Heart right ventricle (tissue), 16 donors: ENCODE measurements around the gene PHC2. TPM values are rescaled to one million over a fixed set of nuclear protein-coding genes. Genes with fewer than 3 reads are reported as not detected.

Source experiments
- ATAC-seq, 8 donors: fragments of 200-7000 bp; cut with Tn5 transposase; one replicate each; pipeline ENCODE4 v1.9.1; 2020; ENCODE audit warnings: mild to moderate bottlenecking in 8 of 8, moderate library complexity in 8 of 8, moderate number of reproducible peaks in 1 of 8
- DNase-seq, 2 donors: peaks; one replicate each; pipeline ENCODE4 v3.0.0-alpha.2; 2020
- H3K27ac ChIP-seq, 10 donors: fragments of 200-600 bp; sonication (generic) in 2 of 10; one replicate each; pipeline versions ENCODE4 v1.5.0 to v1.8.0; 2020 to 2022; ENCODE audit warnings: mild to moderate bottlenecking in 3 of 10
- H3K27me3 ChIP-seq, 7 donors: fragments of 200-600 bp; one replicate each; pipeline ENCODE4 v1.8.0; 2021 to 2022; ENCODE audit warnings: mild to moderate bottlenecking in 2 of 7
- H3K36me3 ChIP-seq, 9 donors: fragments of 200-600 bp; sonication (generic) in 1 of 9; one replicate each; pipeline versions ENCODE4 v1.5.0 to v1.8.0; 2020 to 2022; ENCODE audit warnings: mild to moderate bottlenecking in 2 of 9
- H3K4me1 ChIP-seq, 9 donors: fragments of 200-600 bp; sonication (generic) in 1 of 9; one replicate each; pipeline versions ENCODE4 v1.5.0 to v1.8.0; 2020 to 2022; ENCODE audit warnings: mild to moderate bottlenecking in 4 of 9
- H3K4me3 ChIP-seq, 10 donors: fragments of 200-600 bp; sonication (generic) in 2 of 10; one replicate each; pipeline versions ENCODE4 v1.5.0 to v1.8.0; 2020 to 2022; ENCODE audit warnings: mild to moderate bottlenecking in 7 of 10, moderate library complexity in 2 of 10
- H3K9me3 ChIP-seq, 11 donors: fragments of 200-600 bp in 10 of 11; sonication (generic) in 2 of 11; one replicate each; pipeline versions ENCODE4 v1.5.0 to v1.8.0; 2013 to 2022; ENCODE audit warnings: mild to moderate bottlenecking in 2 of 11, control low read depth in 1 of 11, moderate library complexity in 1 of 11
- CTCF ChIP-seq, 9 donors: fragments of 200-600 bp; sonication (generic) in 2 of 9; IDR thresholded peaks; one replicate each; pipeline versions ENCODE4 v1.5.0 to v1.8.0; 2021 to 2022; ENCODE audit warnings: antibody characterized with exemption in 9 of 9, mild to moderate bottlenecking in 5 of 9, moderate library complexity in 1 of 9
- WGBS, 2 donors: extraction: QIAGEN DNeasy Blood & Tissue Kit; methylation state at CpG; one replicate each; pipeline ENCODE4 v1.1.7; 2013; ENCODE audit warnings: inconsistent platforms in 1 of 2; 5-methylcytosine and 5-hydroxymethylcytosine counted together
- intact Hi-C, 10 donors: fragments of 100-400 bp; cut with DNase I; formaldehyde crosslinking; loops; one replicate each; pipeline versions ENCODE4 v1.11.1 to v1.14.2; 2022
- polyA plus RNA-seq, 2 donors: library from polyadenylated mRNA; stranded (reverse); fragments of 200-250 nt; gene quantifications; one replicate each; pipeline ENCODE4 v1.2.3, GENCODE V29; 2013
- total RNA-seq, 10 donors: library from RNA; stranded (reverse); fragmentation: NEBNext Ultra II Directional in 3 of 10; extraction: Animal tissue kit (Norgen Biotek cat#: 25700) in 3 of 10; gene quantifications; one replicate each; pipeline versions ENCODE4 v1.2.1 to v1.2.4, GENCODE V29; 2021 to 2023
- donor health status: Arrhythmogenic right ventricular cardiomyopathy.
- donor health status: ischemic (EF 13 %, LVEDD 7.1; RV severe dilation, severe dysfunction).
- donor health status: healthy with polysubstance abuse.
- donor health status: DM: no; HTN: yes; CAD: no.
- donor health status: DM: no; HTN: no; CAD: no.
- donor health status: ischemic (EF 25% LVEDD 6.9; RV normal size, moderate dysfunction).
- donor health status: ischemic (EF 25% LVEDD 5.7; RV mildly dilated, moderate dysfunction).
- donor health status: healthy.
- donor health status: DM: yes; HTN: yes; CAD: no.
- donor health status: Ischemic cardiomyopathy.
- donor health status: ischemic (EF 35%, LVEDD 5.7; RV mildly dilated, moderate dysfunction).
- donor health status: nonischemic (EF 11% LVEDD 7.7; RV severe dilation, severe dysfunction).
- donor health status: DM: yes; HTN: yes; CAD: no.
- donor health status: PGD.
- donor health status: ischemic (EF 29% LVEDD 5.4; RV normal size, mild dysfunction).
- donor health status: nonischemic (EF 23%, LVEDD 6.1; RV moderate dilation, normal function).

PHC2 gene
- total and polyA plus RNA-seq, 12 donors = 81.2 to 136 (median 99.3) TPM

GRCh38 chr1:33287317-33287716, 143.6 kb downstream of the PHC2 start:
- intact Hi-C loops = no loop called here
- no peaks in the 10 kb centered on the region for H3K9me3 ChIP-seq
- DNase-seq = no peak
- peak in 1 of 8 donors; percentile 26 for ATAC-seq
- H3K4me3 ChIP-seq = no peak overlapping the region
- peak overlapping the region in 4 of 10 donors; percentile 7 to 54 (median 32) for H3K27ac ChIP-seq
- no peaks in the 10 kb centered on the region for H3K27me3 ChIP-seq
- H3K36me3 ChIP-seq = peaks cover 0 to 68% (median 11%) of the 10 kb centered on the region in 9 donors
- H3K4me1 ChIP-seq = peaks cover 0 to 43% (median 16%) of the 10 kb centered on the region in 9 donors
- no peak for TF ChIP-seq CTCF (IDR thresholded peaks at IDR 0.05)
- WGBS, 2 donors = 63 to 73% methylated on average over 2 of the region's 2 CpGs

- DNase-seq (no peak), ATAC-seq (peak in 1 of 8 donors; percentile 19)
- Histone ChIP-seq H3K4me3 (no peak overlapping the region), H3K4me1 (peaks cover 0 to 43% (median 16%) of the 10 kb centered on the region in 9 donors), H3K27ac (peak overlapping the region in 3 of 10 donors; percentile 7 to 54 (median 30)), H3K9me3 (no peaks in the 10 kb centered on the region), H3K36me3 (peaks cover 0 to 74% (median 18%) of the 10 kb centered on the region in 9 donors), H3K27me3 (no peaks in the 10 kb centered on the region)
- intact Hi-C loops = no loop called here
- no peak for TF ChIP-seq CTCF (IDR thresholded peaks at IDR 0.05)
- WGBS, 2 donors = 75 to 79% methylated on average over 8 of the region's 8 CpGs
Measured at GRCh38 chr1:33286451-33287185, 144.3 kb downstream of the PHC2 start.

GRCh38 chr1:33284049-33284448, 146.8 kb downstream of the PHC2 start:
- DNase-seq (no peak), ATAC-seq (no peak)
- TF ChIP-seq CTCF (IDR thresholded peaks at IDR 0.05) = no peak
- H3K27me3 ChIP-seq = no peaks in the 10 kb centered on the region
- 83 to 86% methylated on average over 6 of the region's 6 CpGs for WGBS, 2 donors
- intact Hi-C loops = no loop called here
- H3K9me3 ChIP-seq = no peaks in the 10 kb centered on the region
- H3K4me1 ChIP-seq = peaks cover 0 to 34% (median 9%) of the 10 kb centered on the region in 9 donors
- H3K27ac ChIP-seq = no peak overlapping the region
- no peak overlapping the region for H3K4me3 ChIP-seq
- peaks cover 0 to 91% (median 39%) of the 10 kb centered on the region in 9 donors for H3K36me3 ChIP-seq

- intact Hi-C loops = no loop called here
- H3K27ac ChIP-seq = no peak overlapping the region
- peaks cover 0 to 23% (median 9%) of the 10 kb centered on the region in 9 donors for H3K4me1 ChIP-seq
- H3K27me3 ChIP-seq = no peaks in the 10 kb centered on the region
- WGBS, 2 donors = 82 to 93% methylated on average over 3 of the region's 3 CpGs
- H3K36me3 ChIP-seq = peaks cover 0 to 99% (median 46%) of the 10 kb centered on the region in 9 donors
- DNase-seq (no peak), ATAC-seq (no peak)
- no peak overlapping the region for H3K4me3 ChIP-seq
- H3K9me3 ChIP-seq = no peaks in the 10 kb centered on the region
- no peak for TF ChIP-seq CTCF (IDR thresholded peaks at IDR 0.05)
Measured at GRCh38 chr1:33282791-33283190, 148.1 kb downstream of the PHC2 start.
